A549 (cell line): ENCODE results near the gene EDNRB. TPM values are rescaled to one million over a fixed set of nuclear protein-coding genes. Genes with fewer than 3 reads are reported as not detected.

ENCODE experiments used
- polyA plus RNA-seq, 4 experiments: library from polyadenylated mRNA; depleted of rRNA in 3 of 4; stranded (reverse); fragments of >200 nt; fragmentation: RNase III in 1 of 4; extraction: RNeasy Plus Mini Kit Qiagen cat#74134 plus additional on column Dnase treatment in 1 of 4; gene quantifications; 2 replicates in 3 of 4; 3 replicates in 1 of 4; pipeline ENCODE4 v1.2.3, GENCODE V29; 2011 to 2017
- small RNA-seq, 6 experiments: library from RNA; depleted of rRNA; stranded (forward); fragments of <200 nt; gene quantifications; one replicate each; pipeline ENCODE3, GENCODE V24; 2012

Gene EDNRB
- polyA plus RNA-seq, 2 of the 4 experiments (the other 2 are of a cell fraction): not detected

Small RNA genes within 50 kb of the gene (small RNA-seq; reads per million reads assigned to genes)
- 0 reads per million in 6 experiments for gene RN7SL810P

Other genes with a start within 250 kb of the EDNRB start
- 3.6 and 4.0 TPM in 2 replicates for gene SLAIN1, start 221.1 kb downstream of the EDNRB start, polyA plus RNA-seq (2011; rRNA removed)
- gene SLAIN1, start 221.1 kb downstream of the EDNRB start, polyA plus RNA-seq (2017; fragmentation: RNase III; extraction: RNeasy Plus Mini Kit Qiagen cat#74134 plus additional on column Dnase treatment): 0.26 to 0.43 TPM (median 0.40 TPM) in 3 replicates